H9 (cell line): ENCODE results near the gene KIAA1671. TPM values are rescaled to one million over a fixed set of nuclear protein-coding genes. Genes with fewer than 3 reads are reported as not detected.

Source experiments
- DNase-seq: peaks from one replicate; pipeline ENCODE4 v3.0.0-alpha.2; 2017
- H2AFZ ChIP-seq: one replicate; pipeline ENCODE4 v1.6.1; 2013; ENCODE audit warnings: mild to moderate bottlenecking, low read length, control low read depth, moderate library complexity
- H2AK5ac ChIP-seq: 2 replicates; pipeline ENCODE4 v1.6.1; 2013; ENCODE audit warnings: low read length, control low read depth, mixed read lengths; ENCODE audit not compliant: insufficient read length
- H2BK120ac ChIP-seq: one replicate; pipeline ENCODE4 v1.6.1; 2013; ENCODE audit warnings: low read depth, mild to moderate bottlenecking, low read length, control low read depth, inconsistent platforms; ENCODE audit not compliant: poor library complexity, severe bottlenecking
- H2BK12ac ChIP-seq: 2 replicates; pipeline ENCODE4 v1.6.1; 2013; ENCODE audit warnings: low read length, control low read depth, mixed read lengths, low read depth; ENCODE audit not compliant: insufficient read length
- H2BK15ac ChIP-seq: 2 replicates; pipeline ENCODE4 v1.6.1; 2013; ENCODE audit warnings: low read depth, low read length, control low read depth
- H2BK20ac ChIP-seq: one replicate; pipeline ENCODE4 v1.6.1; 2013; ENCODE audit warnings: low read depth, mild to moderate bottlenecking, low read length, control low read depth, inconsistent platforms; ENCODE audit not compliant: poor library complexity, severe bottlenecking
- H2BK5ac ChIP-seq: 2 replicates; pipeline ENCODE4 v1.6.1; 2013; ENCODE audit warnings: low read length, control low read depth, mixed read lengths; ENCODE audit not compliant: insufficient read length
- H3K14ac ChIP-seq: 2 replicates; pipeline ENCODE4 v1.6.1; 2013; ENCODE audit warnings: low read length, control low read depth; ENCODE audit not compliant: insufficient read depth
- H3K18ac ChIP-seq: 2 replicates; pipeline ENCODE4 v1.6.1; 2013; ENCODE audit warnings: low read depth, mild to moderate bottlenecking, mixed read lengths, low read length, control low read depth; ENCODE audit not compliant: insufficient read length
- H3K23ac ChIP-seq: 2 replicates; pipeline ENCODE4 v1.6.1; 2013; ENCODE audit warnings: low read length, control low read depth, mixed read lengths, low read depth; ENCODE audit not compliant: insufficient read length
- H3K23me2 ChIP-seq: 2 replicates; pipeline ENCODE4 v1.6.1; 2013; ENCODE audit warnings: low read depth, mild to moderate bottlenecking, mixed read lengths, low read length, control low read depth; ENCODE audit not compliant: insufficient read length, poor library complexity, severe bottlenecking
- H3K27ac ChIP-seq: 2 replicates; pipeline ENCODE4 v1.5.1; 2013; ENCODE audit warnings: low read length, control low read depth, mixed read lengths, low read depth; ENCODE audit not compliant: insufficient read length
- H3K27me3 ChIP-seq: 2 replicates; pipeline ENCODE4 v1.6.1; 2013; ENCODE audit warnings: low read length, control low read depth, inconsistent platforms; ENCODE audit not compliant: insufficient read depth
- H3K4ac ChIP-seq: 2 replicates; pipeline ENCODE4 v1.6.1; 2013; ENCODE audit warnings: low read depth, mild to moderate bottlenecking, control low read depth, inconsistent platforms, low read length, moderate library complexity
- H3K4me1 ChIP-seq: 2 replicates; pipeline ENCODE4 v1.6.1; 2013; ENCODE audit warnings: low read length, control low read depth, inconsistent platforms; ENCODE audit not compliant: insufficient read depth
- H3K4me2 ChIP-seq: 2 replicates; pipeline ENCODE4 v1.6.1; 2013; ENCODE audit warnings: low read length, control low read depth, mixed read lengths; ENCODE audit not compliant: insufficient read length, insufficient read depth
- H3K56ac ChIP-seq: 2 replicates; pipeline ENCODE4 v1.6.1; 2013; ENCODE audit warnings: low read depth, mild to moderate bottlenecking, mixed read lengths, low read length, control low read depth; ENCODE audit not compliant: insufficient read length
- H3K79me1 ChIP-seq: 2 replicates; pipeline ENCODE4 v1.6.1; 2013; ENCODE audit warnings: low read depth, mild to moderate bottlenecking, moderate library complexity, low read length, control low read depth, inconsistent platforms; ENCODE audit not compliant: insufficient read depth, poor library complexity, severe bottlenecking
- H3K79me2 ChIP-seq: 2 replicates; pipeline ENCODE4 v1.6.1; 2013; ENCODE audit warnings: low read length, control low read depth, inconsistent platforms; ENCODE audit not compliant: insufficient read depth
- H3K9ac ChIP-seq: 2 replicates; pipeline ENCODE4 v1.6.1; 2013; ENCODE audit warnings: low read length, control low read depth, mixed read lengths; ENCODE audit not compliant: insufficient read length; ENCODE audit errors: extremely low read depth
- H3K9me3 ChIP-seq: one replicate; pipeline ENCODE4 v1.6.1; 2013; ENCODE audit warnings: low read depth, low read length, inconsistent platforms; ENCODE audit not compliant: control insufficient read depth
- H3T11ph ChIP-seq: one replicate; pipeline ENCODE4 v1.6.1; 2013; ENCODE audit warnings: mild to moderate bottlenecking, low read length, control low read depth, inconsistent platforms
- H4K20me1 ChIP-seq: one replicate; pipeline ENCODE4 v1.6.1; 2013; ENCODE audit not compliant: control insufficient read depth, insufficient read length, insufficient read depth
- H4K5ac ChIP-seq: 2 replicates; pipeline ENCODE4 v1.6.1; 2013; ENCODE audit warnings: low read depth, mild to moderate bottlenecking, mixed read lengths, low read length, control low read depth; ENCODE audit not compliant: insufficient read length
- H4K8ac ChIP-seq: replicated peaks from 2 replicates; pipeline ENCODE4 v1.6.1; 2013; ENCODE audit warnings: low read length, control low read depth, mixed read lengths, low read depth; ENCODE audit not compliant: insufficient read length
- H4K91ac ChIP-seq: 2 replicates; pipeline ENCODE4 v1.6.1; 2013; ENCODE audit warnings: low read depth, mild to moderate bottlenecking, moderate library complexity, mixed read lengths, low read length, control low read depth; ENCODE audit not compliant: insufficient read length
- H3K27ac Mint-ChIP-seq, 3 experiments: 2 replicates in 2 of 3; 3 replicates in 1 of 3; pipeline ENCODE4 v1.8.0; 2020 to 2021; ENCODE audit warnings: mixed read lengths in 3 of 3, mild to moderate bottlenecking in 1 of 3, moderate library complexity in 1 of 3
- H3K27me3 Mint-ChIP-seq: 2 replicates; pipeline ENCODE4 v1.8.0; 2021; ENCODE audit warnings: low read depth, mild to moderate bottlenecking, moderate library complexity, mixed read lengths
- H3K36me3 Mint-ChIP-seq, 3 experiments: 2 replicates in 2 of 3; 3 replicates in 1 of 3; pipeline ENCODE4 v1.8.0; 2020 to 2021; ENCODE audit warnings: low read depth in 3 of 3, mixed read lengths in 3 of 3; ENCODE audit not compliant: insufficient read depth in 1 of 3
- H3K4me1 Mint-ChIP-seq, 2 experiments: 2 replicates each; pipeline ENCODE4 v1.8.0; 2020; ENCODE audit warnings: mixed read lengths in 2 of 2
- H3K4me3 Mint-ChIP-seq, 2 experiments: 2 replicates in 1 of 2; 3 replicates in 1 of 2; pipeline ENCODE4 v1.8.0; 2020 to 2021; ENCODE audit warnings: mild to moderate bottlenecking in 2 of 2, mixed read lengths in 2 of 2, moderate library complexity in 1 of 2
- H3K9me3 Mint-ChIP-seq, 2 experiments: 2 replicates in 1 of 2; 3 replicates in 1 of 2; pipeline ENCODE4 v1.8.0; 2020; ENCODE audit warnings: mild to moderate bottlenecking in 2 of 2, mixed read lengths in 2 of 2, moderate library complexity in 1 of 2
- WGBS: extraction: QIAGEN DNeasy Blood & Tissue Kit; methylation state at CpG from one replicate; pipeline ENCODE4 v1.1.7; 2013; ENCODE audit warnings: missing lambda C conversion rate, low lambda C conversion rate, mixed read lengths; ENCODE audit not compliant: insufficient read length; ENCODE audit errors: extremely low coverage; 5-methylcytosine and 5-hydroxymethylcytosine counted together
- total RNA-seq: library from RNA; stranded (reverse); gene quantifications from 2 replicates; pipeline ENCODE4 v1.2.1, GENCODE V29; 2021
- TF ChIP-seq, protein P1 (sequence below): fragments of 200-600 bp; sonication (generic); conservative IDR thresholded peaks from 3 replicates; pipeline ENCODE4 v1.8.0; 2021; ENCODE audit warnings: antibody characterized with exemption, mild to moderate bottlenecking

The KIAA1671 gene
- total RNA-seq, 1 experiment from 2014 or later, result 22.6 TPM

DNA sequence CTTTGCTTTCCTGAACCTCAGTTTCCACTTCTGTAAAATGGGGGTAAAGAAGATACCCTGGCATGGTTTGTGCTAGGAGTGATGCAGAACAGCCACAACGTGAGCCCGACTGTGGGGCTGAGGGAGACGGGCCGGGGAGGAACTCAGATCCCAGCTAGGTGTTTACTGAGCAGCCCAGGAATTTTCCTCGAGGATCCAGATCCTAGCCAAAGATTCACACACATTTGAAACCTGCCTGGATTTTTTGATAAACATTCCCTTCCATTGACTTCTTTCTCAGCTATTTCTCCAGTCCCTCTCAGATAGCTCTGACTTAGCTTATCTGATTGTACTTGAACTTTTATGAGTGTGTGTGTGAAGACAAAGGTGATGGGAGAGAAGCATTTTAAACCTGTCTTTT, 98.0 kb downstream of the KIAA1671 start:
- Histone ChIP-seq H2BK12ac (no peak overlapping the region), H3K27ac (no peak overlapping the region), H2AK5ac (no peak overlapping the region), H4K5ac (no peak overlapping the region), H2AFZ (no peak overlapping the region), H3K23me2 (no peaks in the 10 kb centered on the region), H3K4ac (no peak overlapping the region), H2BK20ac (no peak overlapping the region), H3K27me3 (no peaks in the 10 kb centered on the region), H4K8ac (no peak overlapping the region), H3K79me1 (peaks cover 2% of the 10 kb centered on the region), H3K18ac (no peak overlapping the region), H3K4me2 (no peak overlapping the region), H3K4me1 (no peaks in the 10 kb centered on the region), H4K91ac (no peak overlapping the region), H2BK120ac (no peak overlapping the region), H3K9ac (no peak overlapping the region), H3T11ph (no peak overlapping the region), H3K9me3 (peaks cover 8% of the 10 kb centered on the region), H3K79me2 (no peaks in the 10 kb centered on the region), H3K23ac (no peak overlapping the region), H3K56ac (no peak overlapping the region), H2BK5ac (no peak overlapping the region), H3K14ac (no peak overlapping the region), H4K20me1 (no peaks in the 10 kb centered on the region), H2BK15ac (no peak overlapping the region)
- Mint-ChIP-seq H3K4me3 (no peak overlapping the region), H3K27me3 (no peaks in the 10 kb centered on the region), H3K9me3 (peaks cover 13 to 18% of the 10 kb centered on the region in 2 experiments), H3K27ac (no peak overlapping the region), H3K36me3 (peaks cover 28 to 31% (median 29%) of the 10 kb centered on the region in 3 experiments), H3K4me1 (peaks cover 4% of the 10 kb centered on the region in 2 experiments; a peak in 3 of 4 replicates)
- TF ChIP-seq, protein P1, sequence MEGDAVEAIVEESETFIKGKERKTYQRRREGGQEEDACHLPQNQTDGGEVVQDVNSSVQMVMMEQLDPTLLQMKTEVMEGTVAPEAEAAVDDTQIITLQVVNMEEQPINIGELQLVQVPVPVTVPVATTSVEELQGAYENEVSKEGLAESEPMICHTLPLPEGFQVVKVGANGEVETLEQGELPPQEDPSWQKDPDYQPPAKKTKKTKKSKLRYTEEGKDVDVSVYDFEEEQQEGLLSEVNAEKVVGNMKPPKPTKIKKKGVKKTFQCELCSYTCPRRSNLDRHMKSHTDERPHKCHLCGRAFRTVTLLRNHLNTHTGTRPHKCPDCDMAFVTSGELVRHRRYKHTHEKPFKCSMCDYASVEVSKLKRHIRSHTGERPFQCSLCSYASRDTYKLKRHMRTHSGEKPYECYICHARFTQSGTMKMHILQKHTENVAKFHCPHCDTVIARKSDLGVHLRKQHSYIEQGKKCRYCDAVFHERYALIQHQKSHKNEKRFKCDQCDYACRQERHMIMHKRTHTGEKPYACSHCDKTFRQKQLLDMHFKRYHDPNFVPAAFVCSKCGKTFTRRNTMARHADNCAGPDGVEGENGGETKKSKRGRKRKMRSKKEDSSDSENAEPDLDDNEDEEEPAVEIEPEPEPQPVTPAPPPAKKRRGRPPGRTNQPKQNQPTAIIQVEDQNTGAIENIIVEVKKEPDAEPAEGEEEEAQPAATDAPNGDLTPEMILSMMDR, result no peak
- WGBS, result no CpG with 5 or more reads among the region's 5 CpGs
- no peak for DNase-seq
